H1 (cell line): Measurements from ENCODE around the gene RNF130. TPM values are rescaled to one million over a fixed set of nuclear protein-coding genes. Genes with fewer than 3 reads are reported as not detected.

ENCODE experiments used
- CTCF ChIA-PET: fragments of 300-600 bp; sonication (Branson Sonifier 250); formaldehyde crosslinking; loops from one replicate; lab custom pipeline; 2021; ENCODE audit not compliant: partially characterized antibody; lab: Charles Lee
- POLR2A ChIA-PET: fragments of 300-600 bp; sonication (Branson Sonifier 250); formaldehyde crosslinking; loops from one replicate; lab custom pipeline; 2021; ENCODE audit warnings: inconsistent platforms; ENCODE audit not compliant: partially characterized antibody; lab: Charles Lee
- DNase-seq, 2 experiments: peaks; one replicate each; pipeline versions ENCODE4 v3.0.0 to v3.0.0-alpha.2; 2010 to 2022; ENCODE audit warnings: low spot score in 2 of 2, low read depth in 1 of 2, mixed read lengths in 1 of 2
- FAIRE-seq: peaks from 2 replicates; lab custom pipeline; 2011; peaks lifted over from hg19 to GRCh38; lab: Jason Lieb, UNC
- H2AFZ ChIP-seq: 2 replicates; pipeline ENCODE4 v1.8.1; 2012; ENCODE audit warnings: low read length, inconsistent platforms
- H2AK5ac ChIP-seq: 2 replicates; pipeline ENCODE4 v1.6.1; 2013; ENCODE audit warnings: low read depth, low read length
- H2BK120ac ChIP-seq: replicated peaks from 2 replicates; pipeline ENCODE3; 2013; ENCODE audit warnings: low read depth, low read length, inconsistent platforms
- H2BK12ac ChIP-seq: 2 replicates; pipeline ENCODE4 v1.6.1; 2013; ENCODE audit warnings: low read depth, low read length
- H2BK15ac ChIP-seq: 2 replicates; pipeline ENCODE4 v1.6.1; 2013; ENCODE audit warnings: low read length
- H2BK20ac ChIP-seq: 2 replicates; pipeline ENCODE4 v1.6.1; 2013; ENCODE audit warnings: low read length
- H2BK5ac ChIP-seq: 2 replicates; pipeline ENCODE4 v1.6.1; 2013; ENCODE audit warnings: low read depth, low read length
- H3K14ac ChIP-seq: 2 replicates; pipeline ENCODE4 v1.6.1; 2013; ENCODE audit warnings: inconsistent platforms; ENCODE audit not compliant: insufficient read length
- H3K18ac ChIP-seq: 2 replicates; pipeline ENCODE4 v1.6.1; 2013; ENCODE audit warnings: low read length; ENCODE audit errors: extremely low read depth
- H3K23ac ChIP-seq: 2 replicates; pipeline ENCODE4 v1.6.1; 2013; ENCODE audit warnings: inconsistent platforms; ENCODE audit not compliant: insufficient read length
- H3K23me2 ChIP-seq: 2 replicates; pipeline ENCODE4 v1.6.1; 2013; ENCODE audit warnings: low read depth, low read length
- H3K27ac ChIP-seq: 2 replicates; pipeline ENCODE4 v1.6.1; 2011; ENCODE audit warnings: low read depth, low read length, inconsistent platforms
- H3K27me3 ChIP-seq, 4 experiments: replicated peaks in 1 of 4; 1 replicate in 1 of 4; 2 replicates in 3 of 4; pipeline versions ENCODE4 v1.6.1 to v1.8.1; 2011 to 2013; ENCODE audit warnings: low read length in 3 of 4, mild to moderate bottlenecking in 3 of 4, inconsistent platforms in 2 of 4, mixed read lengths in 2 of 4, moderate library complexity in 1 of 4; ENCODE audit not compliant: control insufficient read depth in 3 of 4, insufficient read depth in 3 of 4; ENCODE audit errors: extremely low read depth in 1 of 4
- H3K36me3 ChIP-seq, 4 experiments: 2 replicates each; pipeline versions ENCODE4 v1.6.1 to v1.8.1; 2011 to 2013; ENCODE audit warnings: mild to moderate bottlenecking in 4 of 4, low read length in 3 of 4, moderate library complexity in 2 of 4, control low read depth in 1 of 4, inconsistent platforms in 1 of 4; ENCODE audit not compliant: insufficient read depth in 4 of 4, control insufficient read depth in 2 of 4
- H3K4ac ChIP-seq: replicated peaks from 2 replicates; pipeline ENCODE3; 2013; ENCODE audit warnings: low read length, low read depth, mixed read lengths, inconsistent platforms; ENCODE audit not compliant: insufficient read length
- H3K4me1 ChIP-seq, 4 experiments: replicated peaks in 1 of 4; 1 replicate in 1 of 4; 2 replicates in 3 of 4; pipeline versions ENCODE4 v1.6.1 to v1.8.1; 2011 to 2013; ENCODE audit warnings: low read length in 3 of 4, inconsistent platforms in 2 of 4, mixed read lengths in 1 of 4; ENCODE audit not compliant: insufficient read depth in 4 of 4, control insufficient read depth in 3 of 4
- H3K4me2 ChIP-seq, 2 experiments: 2 replicates each; pipeline versions ENCODE4 v1.6.1 to v1.8.1; 2011 to 2013; ENCODE audit warnings: low read depth in 2 of 2, low read length in 2 of 2, control low read depth in 1 of 2, inconsistent platforms in 1 of 2, mild to moderate bottlenecking in 1 of 2; ENCODE audit not compliant: insufficient read depth in 1 of 2
- H3K4me3 ChIP-seq, 4 experiments: fragments of 200-600, 300-600 bp in 1 of 4; sonication (generic), shearing (Covaris generic), sonication (Bioruptor Twin) in 1 of 4; 2 replicates each; pipeline versions ENCODE4 v1.5.1 to v1.8.1; 2011 to 2016; ENCODE audit warnings: low read length in 4 of 4, low read depth in 3 of 4, control low read depth in 2 of 4, inconsistent platforms in 2 of 4, mild to moderate bottlenecking in 2 of 4, mixed read lengths in 1 of 4, moderate library complexity in 1 of 4; ENCODE audit not compliant: insufficient read depth in 2 of 4; ENCODE audit errors: extremely low read depth in 1 of 4
- H3K56ac ChIP-seq: replicated peaks from 2 replicates; pipeline ENCODE3; 2013; ENCODE audit warnings: low read depth, mild to moderate bottlenecking, mixed read lengths, low read length, inconsistent platforms; ENCODE audit not compliant: insufficient read length
- H3K79me1 ChIP-seq: 2 replicates; pipeline ENCODE4 v1.6.1; 2013; ENCODE audit warnings: low read depth, low read length, control low read depth
- H3K79me2 ChIP-seq, 2 experiments: 2 replicates each; pipeline versions ENCODE4 v1.6.1 to v1.8.1; 2012 to 2013; ENCODE audit warnings: low read length in 2 of 2, mild to moderate bottlenecking in 2 of 2, inconsistent platforms in 1 of 2; ENCODE audit not compliant: insufficient read depth in 2 of 2, control insufficient read depth in 1 of 2
- H3K9ac ChIP-seq, 4 experiments: replicated peaks in 1 of 4; 1 replicate in 1 of 4; 2 replicates in 3 of 4; pipeline versions ENCODE4 v1.6.1 to v1.8.1; 2011 to 2013; ENCODE audit warnings: low read depth in 3 of 4, low read length in 3 of 4, control low read depth in 2 of 4, mild to moderate bottlenecking in 2 of 4, moderate library complexity in 2 of 4, inconsistent platforms in 1 of 4; ENCODE audit errors: extremely low read depth in 1 of 4
- H3K9me3 ChIP-seq, 2 experiments: 2 replicates each; pipeline versions ENCODE4 v1.6.1 to v1.8.1; 2012 to 2013; ENCODE audit warnings: mild to moderate bottlenecking in 2 of 2, moderate library complexity in 2 of 2, control low read depth in 1 of 2, inconsistent platforms in 1 of 2, low read depth in 1 of 2, low read length in 1 of 2, mixed read lengths in 1 of 2; ENCODE audit not compliant: insufficient read depth in 2 of 2
- H4K20me1 ChIP-seq, 2 experiments: replicated peaks in 1 of 2; 2 replicates each; pipeline versions ENCODE3 to v1.8.1; 2011 to 2013; ENCODE audit warnings: inconsistent platforms in 2 of 2, low read length in 2 of 2, mild to moderate bottlenecking in 1 of 2; ENCODE audit not compliant: insufficient read depth in 2 of 2, control insufficient read depth in 1 of 2
- H4K5ac ChIP-seq: 2 replicates; pipeline ENCODE4 v1.6.1; 2013; ENCODE audit warnings: low read length, low read depth, mixed read lengths, inconsistent platforms; ENCODE audit not compliant: insufficient read length
- H4K8ac ChIP-seq: 2 replicates; pipeline ENCODE4 v1.8.0; 2013; ENCODE audit warnings: mild to moderate bottlenecking, moderate library complexity, low read length, inconsistent platforms; ENCODE audit not compliant: insufficient read depth; ENCODE audit errors: extremely low read depth
- H4K91ac ChIP-seq: replicated peaks from 2 replicates; pipeline ENCODE3; 2013; ENCODE audit warnings: low read length, mixed read lengths, inconsistent platforms; ENCODE audit not compliant: insufficient read length
- ATF2 ChIP-seq: IDR thresholded peaks from 2 replicates; pipeline ENCODE4 v1.6.1; 2012; ENCODE audit warnings: low read length, inconsistent platforms
- JUN ChIP-seq: IDR thresholded peaks from 2 replicates; pipeline ENCODE4 v1.6.1; 2011; ENCODE audit warnings: low read depth, mild to moderate bottlenecking, improper control_type of control experiment, low read length
- SP4 ChIP-seq: IDR thresholded peaks from 2 replicates; pipeline ENCODE4 v1.6.1; 2012; ENCODE audit warnings: low read length, inconsistent platforms
- WGBS, 2 experiments: shearing (Covaris generic) in 1 of 2; methylation state at CpG; one replicate each; pipeline versions ENCODE4 v1.1.6 to v1.1.7; 2013 to 2015; ENCODE audit warnings: low lambda C conversion rate in 2 of 2, mixed read lengths in 2 of 2, inconsistent platforms in 1 of 2, low coverage in 1 of 2, missing lambda C conversion rate in 1 of 2; ENCODE audit not compliant: insufficient replicate concordance in 2 of 2, insufficient coverage in 1 of 2, insufficient read length in 1 of 2; ENCODE audit errors: extremely low coverage in 1 of 2, missing lambda C conversion rate in 1 of 2; 5-methylcytosine and 5-hydroxymethylcytosine counted together
- polyA plus RNA-seq, 7 experiments: library from polyadenylated mRNA; depleted of rRNA in 3 of 7; stranded (reverse) in 5 of 7; unstranded in 2 of 7; fragments of >200 nt in 5 of 7; fragments of 200-250 nt in 2 of 7; gene quantifications; 1 replicate in 5 of 7; 2 replicates in 1 of 7; 4 replicates in 1 of 7; pipeline versions ENCODE4 v1.2.1 to v1.2.3, GENCODE V29; 2011 to 2013; ENCODE audit warnings: missing spikeins in 2 of 7, mixed read lengths in 2 of 7
- total RNA-seq: library from RNA; stranded (reverse); fragmentation: NEBNext Ultra II Directional; extraction: Animal tissue kit (Norgen Biotek cat#: 25700); gene quantifications from 2 replicates; pipeline ENCODE4 v1.2.1, GENCODE V29; 2021

RNF130 gene
- total and polyA plus RNA-seq, 2 of the 8 experiments (the other 6 are each of a cell fraction or from before 2014, with no cell fraction given), result 65.1 to 70.0 TPM

- ChIA-PET CTCF (interaction anchor here (0.5 to 1.6 kb wide), 5 partner anchors 8 to 203 kb away, joined by 3 to 6 read pairs (median 5); no protein-coding TSS in a partner anchor), POLR2A (interaction anchor here (0.7 to 6.1 kb wide), 14 partner anchors 9 to 125 kb away, joined by 3 to 40 read pairs (median 4); partner anchors contain the start of gene RNF130)
- Histone ChIP-seq H3K14ac (peak overlapping the region; percentile 7), H3K4me1 (peaks cover 19 to 40% (median 27%) of the 10 kb centered on the region in 4 experiments), H2BK20ac (peak overlapping the region; percentile 100), H4K8ac (peak overlapping the region; percentile 53; the same call in 1 of the 2 replicates), H3K79me1 (no peaks in the 10 kb centered on the region), H3K27me3 (peaks cover 0 to 3% (median 2%) of the 10 kb centered on the region in 4 experiments; a peak in 2 of 7 replicates), H3K4me3 (peak overlapping the region in 1 of 4 experiments; percentile 24; a peak in 1 of 8 replicates), H4K91ac (peak overlapping the region; percentile 99), H3K18ac (peak overlapping the region; percentile 96), H3K23ac (no peak overlapping the region), H3K79me2 (no peaks in the 10 kb centered on the region), H3K36me3 (no peaks in the 10 kb centered on the region), H3K9ac (peak overlapping the region in 3 of 4 experiments; percentile 63 to 71 (median 66); a peak in 6 of 7 replicates), H2BK12ac (peak overlapping the region; percentile 100), H2BK5ac (peak overlapping the region; percentile 100), H3K27ac (peak overlapping the region; percentile 95), H2AK5ac (peak overlapping the region; percentile 99), H2BK15ac (no peak overlapping the region), H2AFZ (no peak overlapping the region), H3K4me2 (peak overlapping the region; percentile 37 to 62; a peak in 3 of 4 replicates), H3K4ac (peak overlapping the region; percentile 83), H4K20me1 (no peaks in the 10 kb centered on the region), H3K56ac (peak overlapping the region; percentile 1), H4K5ac (peak overlapping the region; percentile 77), H3K9me3 (no peaks in the 10 kb centered on the region; a peak in 1 of 4 replicates), H3K23me2 (0 out of 2 replicates have a peak, but pooled peaks cover 2% of the 10 kb centered on the region), H2BK120ac (peak overlapping the region; percentile 91)
- FAIRE-seq (peak; percentile 7), DNase-seq (no peak)
- 52% methylated on average over 10 of the region's 10 CpGs; no CpG with 5 or more reads in 1 of the 2 experiments for WGBS, 2 experiments
- TF ChIP-seq JUN (no peak), ATF2 (0 out of 2 replicates have a peak, but pooled peaks have one; percentile 0), SP4 (0 out of 2 replicates have a peak, but pooled peaks have one; percentile 0)
Observed at GRCh38 chr5:180083529-180084060, 12.0 kb upstream of the RNF130 start.
